ENCODE results near the gene GIMAP6.
"Not testable (repeated sequence)": the region's sequence is repeated elsewhere in the genome, so short reads cannot be mapped to it uniquely, and the experiment has no call there.

The GIMAP6 gene

GRCh38 chr7:150668472-150668911, 36.3 kb upstream of the GIMAP6 start:
- Histone ChIP-seq H3K27me3 (replicated peaks; ENCODE audit: control insufficient read depth, insufficient read depth, low read length) (no peaks in the 10 kb centered on the region), H3K4me3 (replicated peaks; ENCODE audit: low read depth, low read length) (no peak overlapping the region), H3K36me3 (ENCODE audit: control insufficient read depth, insufficient read depth, low read length) (no peaks in the 10 kb centered on the region)
- TF ChIP-seq CTCF (IDR thresholded peaks at IDR 0.05; ENCODE audit: insufficient read depth, low read length, poor library complexity, severe bottlenecking) = no peak
- peak; percentile 84 for DNase-seq (ENCODE audit: extremely low read depth, insufficient read length)

GRCh38 chr7:150666412-150666811, 34.2 kb upstream of the GIMAP6 start:
- DNase-seq (ENCODE audit: extremely low read depth, insufficient read length) = no peak
- TF ChIP-seq CTCF (IDR thresholded peaks at IDR 0.05; ENCODE audit: insufficient read depth, low read length, poor library complexity, severe bottlenecking) = no peak
- Histone ChIP-seq H3K27me3 (replicated peaks; ENCODE audit: control insufficient read depth, insufficient read depth, low read length) (no peaks in the 10 kb centered on the region), H3K36me3 (ENCODE audit: control insufficient read depth, insufficient read depth, low read length) (no peaks in the 10 kb centered on the region), H3K4me3 (replicated peaks; ENCODE audit: low read depth, low read length) (no peak overlapping the region)

GRCh38 chr7:150665896-150666295, 33.7 kb upstream of the GIMAP6 start:
- no peak overlapping the region for H3K4me3 ChIP-seq (replicated peaks; ENCODE audit: low read depth, low read length)
- H3K27me3 ChIP-seq (replicated peaks; ENCODE audit: control insufficient read depth, insufficient read depth, low read length) = no peaks in the 10 kb centered on the region
- no peak for TF ChIP-seq CTCF (IDR thresholded peaks at IDR 0.05; ENCODE audit: insufficient read depth, low read length, poor library complexity, severe bottlenecking)
- no peak for DNase-seq (ENCODE audit: extremely low read depth, insufficient read length)
- H3K36me3 ChIP-seq (ENCODE audit: control insufficient read depth, insufficient read depth, low read length) = no peaks in the 10 kb centered on the region

- Histone ChIP-seq H3K36me3 (ENCODE audit: control insufficient read depth, insufficient read depth, low read length) (no peaks in the 10 kb centered on the region), H3K4me3 (replicated peaks; ENCODE audit: low read depth, low read length) (no peak overlapping the region), H3K27me3 (replicated peaks; ENCODE audit: control insufficient read depth, insufficient read depth, low read length) (no peaks in the 10 kb centered on the region)
- TF ChIP-seq CTCF (IDR thresholded peaks at IDR 0.05; ENCODE audit: insufficient read depth, low read length, poor library complexity, severe bottlenecking) = no peak
- DNase-seq (ENCODE audit: extremely low read depth, insufficient read length) = no peak
Observed at GRCh38 chr7:150665089-150665748, 33.0 kb upstream of the GIMAP6 start.

GRCh38 chr7:150663802-150664494, 31.8 kb upstream of the GIMAP6 start:
- TF ChIP-seq CTCF (IDR thresholded peaks at IDR 0.05; ENCODE audit: insufficient read depth, low read length, poor library complexity, severe bottlenecking) = no peak
- no peak overlapping the region for H3K4me3 ChIP-seq (replicated peaks; ENCODE audit: low read depth, low read length)
- no peaks in the 10 kb centered on the region for H3K27me3 ChIP-seq (replicated peaks; ENCODE audit: control insufficient read depth, insufficient read depth, low read length)
- DNase-seq (ENCODE audit: extremely low read depth, insufficient read length) = peak; percentile 68
- no peaks in the 10 kb centered on the region for H3K36me3 ChIP-seq (ENCODE audit: control insufficient read depth, insufficient read depth, low read length)

GRCh38 chr7:150662821-150663220, 30.6 kb upstream of the GIMAP6 start:
- not testable (repeated sequence) for DNase-seq (ENCODE audit: extremely low read depth, insufficient read length); H3K4me3 ChIP-seq (replicated peaks; ENCODE audit: low read depth, low read length); H3K36me3 ChIP-seq (ENCODE audit: control insufficient read depth, insufficient read depth, low read length); H3K27me3 ChIP-seq (replicated peaks; ENCODE audit: control insufficient read depth, insufficient read depth, low read length)

Measured in GM06990 (cell line).